HCT116 (cell line): ENCODE results near the gene LGR6. TPM values are rescaled to one million over a fixed set of nuclear protein-coding genes. Genes with fewer than 3 reads are reported as not detected.

Experiments used
- ATAC-seq: fragments of 200-7000 bp; cut with Tn5 transposase; 2 replicates; pipeline ENCODE4 v1.9.1; 2020; ENCODE audit warnings: mild to moderate bottlenecking, moderate library complexity
- BruUV-seq: library from RNA; stranded (reverse); fragments of 400-500 nt; replicated peaks from 2 replicates; lab custom pipeline; 2021; lab: Mats Ljungman, UMichigan
- CTCF ChIA-PET: fragments of 300-600 bp; sonication (Branson Sonifier 250); formaldehyde crosslinking; loops from one replicate; lab custom pipeline; 2021; ENCODE audit warnings: antibody characterized with exemption; lab: Charles Lee
- POLR2A ChIA-PET: fragments of 300-600, 350-600 bp; sonication (Branson Sonifier 250); formaldehyde crosslinking; loops from one replicate; lab custom pipeline; 2021; ENCODE audit warnings: antibody characterized with exemption; lab: Charles Lee
- RAD21 ChIA-PET, 2 experiments: fragments of 300-600 bp; sonication (Branson Sonifier 250); formaldehyde crosslinking; loops; one replicate each; lab custom pipeline; 2023; ENCODE audit warnings: low total read pairs in 2 of 2; ENCODE audit not compliant: uncharacterized antibody in 2 of 2, unreplicated experiment in 2 of 2, low non-redundant PET in 1 of 2; lab: Charles Lee
- DNase-seq: peaks from one replicate; pipeline ENCODE4 v3.0.0-alpha.2; 2010; ENCODE audit warnings: low read depth, low spot score
- H2AFZ ChIP-seq: fragments of 200-600 bp; shearing (Covaris generic), sonication (generic); 2 replicates; pipeline ENCODE4 v1.6.1; 2017; ENCODE audit warnings: low read depth, mixed run types, mixed read lengths, antibody characterized with exemption, low read length; ENCODE audit not compliant: poor library complexity, severe bottlenecking
- H3K27ac ChIP-seq: 2 replicates; pipeline ENCODE4 v1.5.1; 2012; ENCODE audit warnings: low read depth, low read length
- H3K27me3 ChIP-seq: fragments of 200-600 bp; sonication (generic); 2 replicates; pipeline ENCODE4 v1.6.1; 2016; ENCODE audit warnings: mixed run types, low read length, mixed read lengths; ENCODE audit not compliant: insufficient read depth
- H3K36me3 ChIP-seq, 2 experiments: fragments of 200-500 bp in 1 of 2; fragments of 200-600 bp in 1 of 2; sonication (Bioruptor generic) in 1 of 2; sonication (generic) in 1 of 2; 2 replicates each; pipeline versions ENCODE4 v1.5.1 to v1.6.1; 2014 to 2016; ENCODE audit warnings: low read length in 2 of 2, inconsistent platforms in 1 of 2, mixed read lengths in 1 of 2, mixed run types in 1 of 2; ENCODE audit not compliant: insufficient read depth in 2 of 2, control insufficient read depth in 1 of 2
- H3K4me1 ChIP-seq, 2 experiments: fragments of 200-600 bp in 1 of 2; sonication (generic) in 1 of 2; 2 replicates each; pipeline versions ENCODE4 v1.5.1 to v1.6.1; 2012 to 2017; ENCODE audit warnings: low read length in 2 of 2, inconsistent platforms in 1 of 2, mild to moderate bottlenecking in 1 of 2, mixed read lengths in 1 of 2, mixed run types in 1 of 2, moderate library complexity in 1 of 2; ENCODE audit not compliant: insufficient read depth in 2 of 2, control insufficient read depth in 1 of 2
- H3K4me2 ChIP-seq: fragments of 200-600 bp; sonication (generic); 2 replicates; pipeline ENCODE4 v1.6.1; 2017; ENCODE audit warnings: mixed run types, low read length, mixed read lengths
- H3K4me3 ChIP-seq, 2 experiments: fragments of 200-600 bp in 1 of 2; sonication (generic) in 1 of 2; replicated peaks in 1 of 2; 2 replicates each; pipeline ENCODE4 v1.5.1; 2011 to 2016; ENCODE audit warnings: low read length in 2 of 2, control low read depth in 1 of 2, low read depth in 1 of 2, mild to moderate bottlenecking in 1 of 2, mixed read lengths in 1 of 2, mixed run types in 1 of 2
- H3K79me2 ChIP-seq: fragments of 200-600 bp; sonication (generic); 2 replicates; pipeline ENCODE4 v1.6.1; 2017; ENCODE audit warnings: mild to moderate bottlenecking, mixed run types, low read length, moderate library complexity, mixed read lengths; ENCODE audit not compliant: insufficient read depth
- H3K9ac ChIP-seq: fragments of 200-600 bp; sonication (generic); 2 replicates; pipeline ENCODE4 v1.6.1; 2016; ENCODE audit warnings: low read length, mixed read lengths
- H3K9me2 ChIP-seq: fragments of 200-600 bp; sonication (generic), shearing (Covaris generic); 2 replicates; pipeline ENCODE4 v1.6.1; 2017; ENCODE audit warnings: mixed run types, mild to moderate bottlenecking, moderate library complexity; ENCODE audit not compliant: insufficient read depth
- H3K9me3 ChIP-seq, 2 experiments: fragments of 200-500 bp in 1 of 2; fragments of 200-600 bp in 1 of 2; sonication (Bioruptor generic) in 1 of 2; sonication (generic) in 1 of 2; 2 replicates each; pipeline ENCODE4 v1.6.1; 2014 to 2017; ENCODE audit warnings: low read length in 2 of 2, mixed read lengths in 2 of 2, inconsistent platforms in 1 of 2, low read depth in 1 of 2, mild to moderate bottlenecking in 1 of 2, mixed run types in 1 of 2, moderate library complexity in 1 of 2; ENCODE audit not compliant: control insufficient read depth in 1 of 2, insufficient read depth in 1 of 2
- H4K20me1 ChIP-seq: fragments of 200-600 bp; sonication (generic), shearing (Covaris generic); 2 replicates; pipeline ENCODE4 v1.6.1; 2017; ENCODE audit warnings: mixed run types, mild to moderate bottlenecking, moderate library complexity; ENCODE audit not compliant: insufficient read depth
- ATF3 ChIP-seq: IDR thresholded peaks from 2 replicates; pipeline ENCODE4 v1.6.1; 2012
- CBX3 ChIP-seq: IDR thresholded peaks from 2 replicates; pipeline ENCODE4 v1.6.1; 2012; ENCODE audit warnings: low read depth
- CEBPB ChIP-seq: IDR thresholded peaks from 2 replicates; pipeline ENCODE4 v1.6.1; 2012; ENCODE audit warnings: low read depth
- CTCF ChIP-seq, 3 experiments: fragments of 200-600 bp in 1 of 3; sonication (generic) in 1 of 3; IDR thresholded peaks in 2 of 3; conservative IDR thresholded peaks in 1 of 3; 2 replicates each; pipeline ENCODE4 v1.5.1; 2012 to 2017; ENCODE audit warnings: low read depth in 2 of 3, low read length in 2 of 3, antibody characterized with exemption in 1 of 3, borderline replicate concordance in 1 of 3, control low read depth in 1 of 3, mild to moderate bottlenecking in 1 of 3, mixed read lengths in 1 of 3, mixed run types in 1 of 3, moderate library complexity in 1 of 3; ENCODE audit not compliant: insufficient read depth in 1 of 3
- EGR1 ChIP-seq: IDR thresholded peaks from 2 replicates; pipeline ENCODE4 v1.6.1; 2012; ENCODE audit warnings: low read depth
- ELF1 ChIP-seq: IDR thresholded peaks from 2 replicates; pipeline ENCODE4 v1.6.1; 2012; ENCODE audit warnings: low read depth, borderline replicate concordance
- EZH2 ChIP-seq: fragments of 200-600 bp; sonication (generic); IDR thresholded peaks from 2 replicates; pipeline ENCODE4 v1.6.1; 2017; ENCODE audit warnings: antibody characterized with exemption, mixed run types
- JUND ChIP-seq: IDR thresholded peaks from 2 replicates; pipeline ENCODE4 v1.6.1; 2012
- MAX ChIP-seq: IDR thresholded peaks from 2 replicates; pipeline ENCODE4 v1.6.1; 2012
- SIN3A ChIP-seq: IDR thresholded peaks from 2 replicates; pipeline ENCODE4 v1.6.1; 2012; ENCODE audit warnings: low read depth
- TCF7L2 ChIP-seq: IDR thresholded peaks from 2 replicates; pipeline ENCODE4 v1.7.0; 2011; ENCODE audit warnings: borderline replicate concordance, inconsistent platforms; ENCODE audit not compliant: insufficient read depth, insufficient read length; ENCODE audit errors: extremely low read depth
- YY1 ChIP-seq: IDR thresholded peaks from 2 replicates; pipeline ENCODE4 v1.6.1; 2011; ENCODE audit warnings: low read length, low read depth, moderate library complexity, mild to moderate bottlenecking; ENCODE audit not compliant: insufficient replicate concordance; ENCODE audit errors: extremely low read depth
- ZBTB33 ChIP-seq: IDR thresholded peaks from 2 replicates; pipeline ENCODE4 v1.6.1; 2011; ENCODE audit warnings: mild to moderate bottlenecking, low read length, moderate library complexity; ENCODE audit not compliant: insufficient replicate concordance; ENCODE audit errors: extremely low read depth
- ZNF274 ChIP-seq: fragments of 200-500 bp; sonication (Bioruptor generic); IDR thresholded peaks from 2 replicates; pipeline ENCODE4 v1.6.1; 2014; ENCODE audit warnings: mild to moderate bottlenecking, low read depth, low read length, inconsistent platforms
- intact Hi-C: fragments of 100-400 bp; cut with micrococcal nuclease; formaldehyde crosslinking; loops from 2 replicates; pipeline ENCODE4 v1.10.0; 2022
- total RNA-seq: library from RNA; stranded (reverse); gene quantifications from one replicate; pipeline ENCODE4 v1.2.1, GENCODE V29; 2021; ENCODE audit not compliant: unreplicated experiment

LGR6 gene
- total RNA-seq, 1 experiment from 2014 or later = 0.20 TPM

- Histone ChIP-seq H3K9me3 (no peaks in the 10 kb centered on the region), H2AFZ (no peak overlapping the region), H3K27me3 (peaks cover 77% of the 10 kb centered on the region), H3K4me3 (no peak overlapping the region), H3K4me1 (peaks cover 13 to 16% of the 10 kb centered on the region in 2 experiments), H4K20me1 (no peaks in the 10 kb centered on the region), H3K27ac (no peak overlapping the region), H3K36me3 (no peaks in the 10 kb centered on the region), H3K9ac (no peak overlapping the region), H3K79me2 (no peaks in the 10 kb centered on the region), H3K9me2 (no peaks in the 10 kb centered on the region), H3K4me2 (no peak overlapping the region)
- ChIA-PET POLR2A (no interaction called here), RAD21 (no interaction called here), CTCF (interaction anchor here (0.7 to 1.3 kb wide), 2 partner anchors 17 to 93 kb away, joined by 3 read pairs; no protein-coding TSS in a partner anchor)
- no peak for DNase-seq
- BruUV-seq = no TSS peak
- intact Hi-C loops = no loop called here
- no peak for ATAC-seq
- TF ChIP-seq ELF1 (no peak), CTCF (IDR thresholded peaks at IDR 0.05 in 2 of 3, conservative IDR thresholded peaks at IDR 0.05 in 1 of 3; ENCODE audit: borderline replicate concordance in 1 of 3, insufficient read depth in 1 of 3, low read depth in 2 of 3, low read length in 2 of 3) (no peak), EZH2 (no peak), YY1 (no peak), JUND (no peak), CBX3 (no peak), ZNF274 (no peak), SIN3A (no peak), CEBPB (no peak), MAX (no peak), ATF3 (no peak), ZBTB33 (no peak), EGR1 (no peak), TCF7L2 (no peak)
- TF ChIP-seq, all 23 proteins: peak for 0
These were observed 87.9 kb downstream of the LGR6 start for GRCh38 chr1:202281316-202282024.
